GM18951 (cell line): ENCODE measurements around the gene CDK9.
A peak's percentile ranks its signal among the peaks of the same experiment; 100 is the strongest.
"Not testable (repeated sequence)": the region's sequence is repeated elsewhere in the genome, so short reads cannot be mapped to it uniquely, and the experiment has no call there.

ENCODE experiments used
- POLR2A ChIP-seq: IDR thresholded peaks from 4 replicates; pipeline ENCODE4 v1.6.1; 2011; ENCODE audit warnings: mild to moderate bottlenecking; ENCODE audit not compliant: insufficient read length, insufficient read depth; ENCODE audit errors: extremely low read depth
- in situ Hi-C: fragments of 300-500 bp; cut with MboI; formaldehyde crosslinking; loops from one replicate; pipeline ENCODE4 v1.12.0; 2022; ENCODE audit warnings: low sequenced_read_pairs, mixed read lengths, inconsistent platforms; ENCODE audit not compliant: unreplicated experiment

The CDK9 gene

GRCh38 chr9:127779136-127779981 lies 6.5 kb upstream of the CDK9 start:
- peak; percentile 55 for TF ChIP-seq POLR2A
- in situ Hi-C loops, result no loop called here

GRCh38 chr9:127780126-127780885 lies 5.5 kb upstream of the CDK9 start:
- TF ChIP-seq POLR2A, result no peak
- in situ Hi-C loops, result no loop called here

- in situ Hi-C loops, result not testable (repeated sequence)
Observed at GRCh38 chr9:127780909-127781308, 4.9 kb upstream of the CDK9 start.

- no peak for TF ChIP-seq POLR2A
Observed at GRCh38 chr9:127781806-127782205, 4.0 kb upstream of the CDK9 start.

GRCh38 chr9:127783111-127784008 lies 2.5 kb upstream of the CDK9 start:
- in situ Hi-C loops, result no loop called here
- peak; percentile 46 for TF ChIP-seq POLR2A

More at GRCh38 chr9:127781806-127782205, 4.0 kb upstream of the CDK9 start:
- in situ Hi-C loops, result no loop called here

- in situ Hi-C loops, result no loop called here
- peak; percentile 61 for TF ChIP-seq POLR2A
Observed at GRCh38 chr9:127785023-127785932, 556 bp upstream of the CDK9 start.

- TF ChIP-seq POLR2A, result no peak
- in situ Hi-C loops, result no loop called here
Observed at GRCh38 chr9:127786773-127787104, 905 bp downstream of the CDK9 start.

- no peak for TF ChIP-seq POLR2A
- in situ Hi-C loops, result no loop called here
Observed at GRCh38 chr9:127788337-127789011, 2.6 kb downstream of the CDK9 start.

- in situ Hi-C loops, result no loop called here
Observed at GRCh38 chr9:127789179-127789578, 3.3 kb downstream of the CDK9 start.

GRCh38 chr9:127790094-127790855 lies 4.4 kb downstream of the CDK9 start:
- in situ Hi-C loops, result no loop called here
- no peak for TF ChIP-seq POLR2A

More at GRCh38 chr9:127789179-127789578, 3.3 kb downstream of the CDK9 start:
- TF ChIP-seq POLR2A, result peak; percentile 2

GRCh38 chr9:127791085-127791484 lies 5.3 kb downstream of the CDK9 start:
- in situ Hi-C loops, result no loop called here
- no peak for TF ChIP-seq POLR2A

GRCh38 chr9:127792417-127793031 lies 6.7 kb downstream of the CDK9 start:
- TF ChIP-seq POLR2A, result no peak
- in situ Hi-C loops, result no loop called here
